ENCODE results near the gene ADGRB3.

Gene ADGRB3

DNA sequence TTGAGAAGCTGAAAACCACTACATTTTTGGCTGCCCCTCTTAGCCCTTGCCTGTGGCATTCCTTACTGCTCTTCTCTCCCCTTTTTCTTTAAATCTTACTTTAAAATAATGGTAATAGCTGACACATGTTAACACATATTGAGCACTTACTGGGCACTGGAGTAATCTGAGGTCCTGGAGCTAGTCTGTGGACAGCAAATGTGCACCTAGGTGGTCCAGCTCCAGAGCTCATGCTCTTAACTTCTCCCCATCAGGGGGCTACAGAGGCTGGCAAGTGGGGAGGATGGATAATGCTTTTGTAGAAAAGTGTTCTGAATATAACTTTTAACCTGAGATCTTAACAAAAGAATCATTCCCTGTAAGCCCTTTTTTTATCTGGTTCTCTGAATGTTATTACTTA lies 74.8 kb downstream of the ADGRB3 start:
- no peak for DNase-seq
- Histone ChIP-seq H3K9me3 (ENCODE audit: severe bottlenecking) (no peaks in the 10 kb centered on the region), H3K27ac (no peak overlapping the region), H3K36me3 (no peaks in the 10 kb centered on the region), H3K27me3 (ENCODE audit: insufficient read depth, low read depth, severe bottlenecking) (no peaks in the 10 kb centered on the region), H3K4me3 (ENCODE audit: low read depth, low read length) (no peak overlapping the region)
- TF ChIP-seq, protein P1, sequence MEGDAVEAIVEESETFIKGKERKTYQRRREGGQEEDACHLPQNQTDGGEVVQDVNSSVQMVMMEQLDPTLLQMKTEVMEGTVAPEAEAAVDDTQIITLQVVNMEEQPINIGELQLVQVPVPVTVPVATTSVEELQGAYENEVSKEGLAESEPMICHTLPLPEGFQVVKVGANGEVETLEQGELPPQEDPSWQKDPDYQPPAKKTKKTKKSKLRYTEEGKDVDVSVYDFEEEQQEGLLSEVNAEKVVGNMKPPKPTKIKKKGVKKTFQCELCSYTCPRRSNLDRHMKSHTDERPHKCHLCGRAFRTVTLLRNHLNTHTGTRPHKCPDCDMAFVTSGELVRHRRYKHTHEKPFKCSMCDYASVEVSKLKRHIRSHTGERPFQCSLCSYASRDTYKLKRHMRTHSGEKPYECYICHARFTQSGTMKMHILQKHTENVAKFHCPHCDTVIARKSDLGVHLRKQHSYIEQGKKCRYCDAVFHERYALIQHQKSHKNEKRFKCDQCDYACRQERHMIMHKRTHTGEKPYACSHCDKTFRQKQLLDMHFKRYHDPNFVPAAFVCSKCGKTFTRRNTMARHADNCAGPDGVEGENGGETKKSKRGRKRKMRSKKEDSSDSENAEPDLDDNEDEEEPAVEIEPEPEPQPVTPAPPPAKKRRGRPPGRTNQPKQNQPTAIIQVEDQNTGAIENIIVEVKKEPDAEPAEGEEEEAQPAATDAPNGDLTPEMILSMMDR (IDR thresholded peaks at IDR 0.05; ENCODE audit: low read depth, low read length): no peak

DNA sequence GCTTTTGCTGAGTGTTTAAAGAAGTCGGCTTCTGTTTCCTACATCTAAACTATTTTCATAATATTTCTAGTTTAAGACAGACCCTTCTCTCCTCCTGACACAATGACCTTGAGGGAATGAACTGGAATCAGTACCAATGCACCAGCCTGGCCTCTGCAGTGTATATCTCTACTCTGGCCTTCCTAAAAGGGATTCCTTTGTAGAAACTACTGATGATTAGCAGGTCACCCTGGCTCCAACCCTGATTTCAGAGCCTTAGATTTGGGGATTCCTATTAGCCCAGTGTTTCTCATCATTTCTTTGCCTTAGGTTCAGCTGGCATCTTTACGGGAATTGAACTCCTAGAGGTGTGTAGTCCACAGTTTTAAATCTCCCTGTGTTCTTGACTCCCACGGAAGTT lies 75.4 kb downstream of the ADGRB3 start:
- no peak for DNase-seq
- Histone ChIP-seq H3K4me3 (ENCODE audit: low read depth, low read length) (no peak overlapping the region), H3K9me3 (ENCODE audit: severe bottlenecking) (no peaks in the 10 kb centered on the region), H3K27ac (no peak overlapping the region), H3K27me3 (ENCODE audit: insufficient read depth, low read depth, severe bottlenecking) (no peaks in the 10 kb centered on the region), H3K36me3 (no peaks in the 10 kb centered on the region)
- TF ChIP-seq, protein P1 (IDR thresholded peaks at IDR 0.05; ENCODE audit: low read depth, low read length): no peak

DNA sequence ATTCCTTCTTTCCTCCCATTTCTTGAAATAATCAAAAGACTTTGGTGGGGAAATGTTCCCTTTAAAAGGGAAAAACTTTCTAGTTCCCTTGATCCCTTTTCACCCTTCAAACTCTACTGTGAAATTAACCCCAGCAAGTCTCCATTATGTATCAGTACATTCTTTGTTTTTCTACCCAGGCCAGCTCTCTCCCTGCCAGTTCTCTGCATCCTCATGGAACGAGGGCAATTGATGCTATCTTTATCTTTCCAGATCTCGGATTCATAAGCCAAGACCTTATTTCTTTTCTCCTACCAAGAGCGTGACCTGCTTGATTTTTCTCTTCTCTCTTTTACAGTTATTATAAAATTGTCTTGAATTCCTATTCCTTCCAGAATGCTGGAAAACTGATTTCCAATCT lies 75.8 kb downstream of the ADGRB3 start:
- no peak overlapping the region for H3K4me3 ChIP-seq (ENCODE audit: low read depth, low read length)
- H3K36me3 ChIP-seq: no peaks in the 10 kb centered on the region
- no peak for DNase-seq
- TF ChIP-seq, protein P1 (IDR thresholded peaks at IDR 0.05; ENCODE audit: low read depth, low read length): no peak
- no peaks in the 10 kb centered on the region for H3K9me3 ChIP-seq (ENCODE audit: severe bottlenecking)
- H3K27ac ChIP-seq: no peak overlapping the region
- no peaks in the 10 kb centered on the region for H3K27me3 ChIP-seq (ENCODE audit: insufficient read depth, low read depth, severe bottlenecking)

DNA sequence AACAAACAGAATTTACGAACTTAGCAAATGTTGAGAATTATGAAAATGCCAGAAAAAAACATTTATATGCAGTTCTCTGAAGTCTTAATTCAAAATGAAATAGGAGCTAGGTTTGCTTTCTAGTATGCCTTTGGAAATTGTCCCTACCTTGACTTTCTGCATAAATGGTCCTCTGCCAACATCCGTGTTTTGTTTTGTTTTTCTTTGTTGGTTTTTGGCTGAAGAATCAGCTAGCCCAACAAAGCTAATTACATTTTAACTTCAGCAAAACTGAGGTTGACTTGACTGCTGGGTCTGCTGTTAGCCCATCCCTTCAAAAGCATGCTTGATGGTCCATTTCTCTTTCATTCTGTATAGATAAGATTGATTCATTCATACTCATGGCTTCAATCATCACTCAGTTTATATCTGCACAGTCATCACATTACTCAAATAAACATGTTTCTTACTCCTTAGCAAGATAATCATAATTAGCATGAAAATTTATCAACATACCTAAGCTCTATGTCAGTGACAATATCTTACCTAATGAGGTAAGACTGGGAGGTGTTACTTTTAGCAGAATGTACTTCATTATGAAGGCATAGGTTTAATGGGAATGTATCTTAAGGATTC lies 76.4 kb downstream of the ADGRB3 start:
- Histone ChIP-seq H3K27me3 (ENCODE audit: insufficient read depth, low read depth, severe bottlenecking) (no peaks in the 10 kb centered on the region), H3K9me3 (ENCODE audit: severe bottlenecking) (no peaks in the 10 kb centered on the region), H3K36me3 (no peaks in the 10 kb centered on the region), H3K4me3 (ENCODE audit: low read depth, low read length) (no peak overlapping the region), H3K27ac (no peak overlapping the region)
- TF ChIP-seq, protein P1 (IDR thresholded peaks at IDR 0.05; ENCODE audit: low read depth, low read length): no peak
- no peak for DNase-seq

DNA sequence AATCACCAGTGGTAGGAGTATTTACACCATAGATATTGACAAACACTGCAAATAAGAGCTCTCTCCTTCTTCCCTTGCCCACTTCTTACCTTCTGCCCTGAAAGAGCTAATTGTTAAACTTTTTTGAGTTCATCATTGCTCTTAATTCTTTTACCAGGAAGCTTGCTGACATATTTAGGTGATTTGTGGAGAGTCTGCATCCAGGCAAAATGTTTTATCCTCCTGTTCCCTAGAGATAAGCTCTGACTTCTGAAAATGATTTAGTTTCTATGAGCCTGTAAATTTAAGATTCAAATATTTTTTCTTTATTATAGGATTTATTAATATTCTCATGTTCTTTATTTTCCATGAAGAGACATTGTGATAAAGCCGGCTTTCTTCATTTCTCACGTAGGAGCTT lies 81.5 kb downstream of the ADGRB3 start:
- H3K36me3 ChIP-seq: no peaks in the 10 kb centered on the region
- no peak overlapping the region for H3K4me3 ChIP-seq (ENCODE audit: low read depth, low read length)
- H3K9me3 ChIP-seq (ENCODE audit: severe bottlenecking): no peaks in the 10 kb centered on the region
- no peak overlapping the region for H3K27ac ChIP-seq
- TF ChIP-seq, protein P1 (IDR thresholded peaks at IDR 0.05; ENCODE audit: low read depth, low read length): no peak
- DNase-seq: no peak
- no peaks in the 10 kb centered on the region for H3K27me3 ChIP-seq (ENCODE audit: insufficient read depth, low read depth, severe bottlenecking)
